HUES6 (cell line): ENCODE results near the gene PTPN3.
"Not testable (repeated sequence)": the region's sequence is repeated elsewhere in the genome, so short reads cannot be mapped to it uniquely, and the experiment has no call there.

Source experiments
- H3K27ac ChIP-seq: 2 replicates; pipeline ENCODE4 v1.7.0; 2013; ENCODE audit warnings: low read depth, mild to moderate bottlenecking, low read length, inconsistent platforms
- H3K27me3 ChIP-seq: 2 replicates; pipeline ENCODE4 v1.6.1; 2013; ENCODE audit warnings: low read length; ENCODE audit not compliant: control insufficient read depth, insufficient read depth
- H3K36me3 ChIP-seq: 2 replicates; pipeline ENCODE4 v1.6.1; 2013; ENCODE audit warnings: low read length; ENCODE audit not compliant: control insufficient read depth, insufficient read depth
- H3K4me1 ChIP-seq: 2 replicates; pipeline ENCODE4 v1.6.1; 2013; ENCODE audit warnings: low read length; ENCODE audit not compliant: control insufficient read depth, insufficient read depth
- H3K4me3 ChIP-seq: 2 replicates; pipeline ENCODE4 v1.5.1; 2013; ENCODE audit warnings: low read depth, low read length
- H3K9ac ChIP-seq: one replicate; pipeline ENCODE4 v1.6.1; 2013; ENCODE audit warnings: mild to moderate bottlenecking, low read length
- H3K9me3 ChIP-seq: 2 replicates; pipeline ENCODE4 v1.6.1; 2013; ENCODE audit warnings: low read depth, low read length; ENCODE audit not compliant: control insufficient read depth, insufficient read depth

PTPN3 gene, protein sequence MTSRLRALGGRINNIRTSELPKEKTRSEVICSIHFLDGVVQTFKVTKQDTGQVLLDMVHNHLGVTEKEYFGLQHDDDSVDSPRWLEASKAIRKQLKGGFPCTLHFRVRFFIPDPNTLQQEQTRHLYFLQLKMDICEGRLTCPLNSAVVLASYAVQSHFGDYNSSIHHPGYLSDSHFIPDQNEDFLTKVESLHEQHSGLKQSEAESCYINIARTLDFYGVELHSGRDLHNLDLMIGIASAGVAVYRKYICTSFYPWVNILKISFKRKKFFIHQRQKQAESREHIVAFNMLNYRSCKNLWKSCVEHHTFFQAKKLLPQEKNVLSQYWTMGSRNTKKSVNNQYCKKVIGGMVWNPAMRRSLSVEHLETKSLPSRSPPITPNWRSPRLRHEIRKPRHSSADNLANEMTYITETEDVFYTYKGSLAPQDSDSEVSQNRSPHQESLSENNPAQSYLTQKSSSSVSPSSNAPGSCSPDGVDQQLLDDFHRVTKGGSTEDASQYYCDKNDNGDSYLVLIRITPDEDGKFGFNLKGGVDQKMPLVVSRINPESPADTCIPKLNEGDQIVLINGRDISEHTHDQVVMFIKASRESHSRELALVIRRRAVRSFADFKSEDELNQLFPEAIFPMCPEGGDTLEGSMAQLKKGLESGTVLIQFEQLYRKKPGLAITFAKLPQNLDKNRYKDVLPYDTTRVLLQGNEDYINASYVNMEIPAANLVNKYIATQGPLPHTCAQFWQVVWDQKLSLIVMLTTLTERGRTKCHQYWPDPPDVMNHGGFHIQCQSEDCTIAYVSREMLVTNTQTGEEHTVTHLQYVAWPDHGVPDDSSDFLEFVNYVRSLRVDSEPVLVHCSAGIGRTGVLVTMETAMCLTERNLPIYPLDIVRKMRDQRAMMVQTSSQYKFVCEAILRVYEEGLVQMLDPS

GRCh38 chr9:109498195-109499092 is at the start of gene PTPN3:
Gene PTPN3 (minus strand): TSS chr9:109498307. CDS start chr9:109463434, 34,873 bp downstream.
- H3K27ac ChIP-seq: no peak within 1 kb of the TSS
- H3K4me1 ChIP-seq: peaks cover 14% of the 10 kb centered on the region
- no peaks in the 10 kb centered on the region for H3K36me3 ChIP-seq
- H3K4me3 ChIP-seq: peak within 1 kb of the TSS; percentile 65
- peaks cover 92% of the 10 kb centered on the region for H3K27me3 ChIP-seq
- no peaks in the 10 kb centered on the region for H3K9me3 ChIP-seq
- H3K9ac ChIP-seq: peak within 1 kb of the TSS; percentile 3

DNA sequence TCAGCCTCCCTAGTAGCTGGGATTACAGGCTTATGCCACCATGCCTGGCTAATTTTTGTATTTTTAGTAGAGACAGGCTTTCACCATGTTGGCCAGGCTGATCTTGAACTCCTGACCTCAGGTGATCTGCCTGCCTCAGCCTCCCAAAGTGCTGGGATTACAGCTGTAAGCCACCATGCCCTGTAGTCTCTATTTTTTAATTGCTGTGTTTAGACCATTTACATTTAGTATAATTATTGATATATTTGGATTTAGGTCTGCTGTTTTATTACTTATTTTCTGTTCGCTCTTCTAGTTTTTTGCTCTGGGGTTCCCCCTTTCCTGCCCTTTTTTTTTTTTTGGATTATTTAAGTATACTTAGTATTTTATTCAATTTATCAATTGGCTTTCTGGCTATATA is 46.8 kb upstream of the PTPN3 start:
- H3K9me3 ChIP-seq: peaks cover 21% of the 10 kb centered on the region
- H3K4me3 ChIP-seq, H3K36me3 ChIP-seq, H3K27ac ChIP-seq, H3K27me3 ChIP-seq, H3K4me1 ChIP-seq, H3K9ac ChIP-seq: not testable (repeated sequence)

DNA sequence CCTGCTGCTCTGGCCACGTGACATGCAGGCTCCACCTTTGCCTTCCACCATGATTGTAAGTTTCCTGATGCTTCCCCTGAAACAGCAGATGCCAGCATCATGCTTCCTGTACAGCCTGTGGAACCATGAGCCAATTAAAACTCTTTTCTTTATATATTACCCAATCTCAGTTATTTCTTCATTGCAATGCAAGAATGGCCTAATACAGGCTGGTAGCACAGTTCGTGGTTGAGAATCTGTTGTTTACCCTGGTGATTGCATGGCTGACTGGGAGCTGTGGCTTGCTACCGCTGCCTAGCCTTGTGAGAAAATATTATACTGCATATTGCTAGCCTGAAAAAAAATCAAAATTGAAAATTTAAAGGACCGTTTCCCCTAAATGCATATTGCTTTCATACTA is 44.8 kb upstream of the PTPN3 start:
- no peak overlapping the region for H3K4me3 ChIP-seq
- H3K27ac ChIP-seq: no peak overlapping the region
- no peaks in the 10 kb centered on the region for H3K36me3 ChIP-seq
- peaks cover 21% of the 10 kb centered on the region for H3K9me3 ChIP-seq
- H3K27me3 ChIP-seq: no peaks in the 10 kb centered on the region; the same call in 1 of the 2 replicates
- no peaks in the 10 kb centered on the region for H3K4me1 ChIP-seq
- H3K9ac ChIP-seq: no peak overlapping the region

GRCh38 chr9:109538346-109538745 is 40.2 kb upstream of the PTPN3 start:
- H3K9me3 ChIP-seq: peaks cover 7% of the 10 kb centered on the region; the same call in 1 of the 2 replicates
- H3K36me3 ChIP-seq: no peaks in the 10 kb centered on the region; the same call in 1 of the 2 replicates
- H3K27ac ChIP-seq: no peak overlapping the region
- no peak overlapping the region for H3K9ac ChIP-seq
- no peak overlapping the region for H3K4me3 ChIP-seq
- H3K4me1 ChIP-seq: no peaks in the 10 kb centered on the region
- H3K27me3 ChIP-seq: peaks cover 6% of the 10 kb centered on the region; the same call in 1 of the 2 replicates

- Histone ChIP-seq H3K4me1 (no peaks in the 10 kb centered on the region), H3K9me3 (peaks cover 4% of the 10 kb centered on the region; the same call in 1 of the 2 replicates), H3K27ac (no peak overlapping the region), H3K27me3 (peaks cover 6% of the 10 kb centered on the region; the same call in 1 of the 2 replicates), H3K4me3 (no peak overlapping the region), H3K9ac (no peak overlapping the region), H3K36me3 (no peaks in the 10 kb centered on the region; the same call in 1 of the 2 replicates)
Observed at GRCh38 chr9:109537288-109537687, 39.2 kb upstream of the PTPN3 start.

- peaks cover 6% of the 10 kb centered on the region; the same call in 1 of the 2 replicates for H3K27me3 ChIP-seq
- H3K27ac ChIP-seq: no peak overlapping the region
Observed at GRCh38 chr9:109536859-109537258, 38.8 kb upstream of the PTPN3 start.

DNA sequence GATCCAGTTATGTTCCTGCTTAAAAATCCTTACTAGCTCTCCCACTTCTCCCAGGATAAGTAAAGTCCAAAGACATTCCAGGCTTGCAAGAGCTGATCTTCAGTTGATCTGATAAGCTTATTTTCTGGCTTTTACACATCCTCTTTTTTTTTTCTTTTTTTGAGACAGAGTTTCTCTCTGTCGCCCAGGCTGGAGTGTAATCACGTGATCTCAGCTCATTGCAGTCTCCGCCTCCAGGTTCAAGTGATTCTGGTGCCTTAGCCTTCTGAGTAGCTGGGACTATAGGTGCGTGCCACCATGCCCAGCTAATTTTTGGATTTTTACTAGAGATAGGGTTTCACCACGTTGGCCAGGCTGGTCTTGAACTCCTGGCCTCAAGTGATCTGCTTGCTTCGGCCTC is 37.3 kb upstream of the PTPN3 start:
- no peaks in the 10 kb centered on the region for H3K4me1 ChIP-seq
- no peak overlapping the region for H3K9ac ChIP-seq

More at GRCh38 chr9:109536859-109537258, 38.8 kb upstream of the PTPN3 start:
- Histone ChIP-seq H3K9me3 (peaks cover 4% of the 10 kb centered on the region; the same call in 1 of the 2 replicates), H3K4me1 (no peaks in the 10 kb centered on the region), H3K9ac (no peak overlapping the region), H3K36me3 (no peaks in the 10 kb centered on the region; the same call in 1 of the 2 replicates), H3K4me3 (no peak overlapping the region)

GRCh38 chr9:109534151-109534550 is 36.0 kb upstream of the PTPN3 start:
- H3K27me3 ChIP-seq: peaks cover 6% of the 10 kb centered on the region; the same call in 1 of the 2 replicates
- H3K27ac ChIP-seq: no peak overlapping the region
- H3K9me3 ChIP-seq: peaks cover 4% of the 10 kb centered on the region; the same call in 1 of the 2 replicates
- H3K9ac ChIP-seq: no peak overlapping the region
- H3K4me1 ChIP-seq: no peaks in the 10 kb centered on the region
- H3K36me3 ChIP-seq: no peaks in the 10 kb centered on the region; the same call in 1 of the 2 replicates
- H3K4me3 ChIP-seq: no peak overlapping the region

More for the DNA sequence above, 37.3 kb upstream of the PTPN3 start:
- Histone ChIP-seq H3K27me3 (peaks cover 6% of the 10 kb centered on the region; the same call in 1 of the 2 replicates), H3K4me3 (no peak overlapping the region), H3K27ac (no peak overlapping the region), H3K36me3 (no peaks in the 10 kb centered on the region; the same call in 1 of the 2 replicates), H3K9me3 (peaks cover 4% of the 10 kb centered on the region; the same call in 1 of the 2 replicates)

GRCh38 chr9:109532652-109533051 is 34.5 kb upstream of the PTPN3 start:
- not testable (repeated sequence) for H3K27me3 ChIP-seq, H3K4me3 ChIP-seq, H3K27ac ChIP-seq, H3K9ac ChIP-seq, H3K9me3 ChIP-seq, H3K4me1 ChIP-seq, H3K36me3 ChIP-seq

GRCh38 chr9:109522106-109522505 is 24.0 kb upstream of the PTPN3 start:
- Histone ChIP-seq H3K9me3 (no peaks in the 10 kb centered on the region), H3K4me1 (no peaks in the 10 kb centered on the region), H3K36me3 (no peaks in the 10 kb centered on the region), H3K27ac (no peak overlapping the region), H3K27me3 (no peaks in the 10 kb centered on the region), H3K4me3 (no peak overlapping the region), H3K9ac (no peak overlapping the region)
